ENCODE measurements around the gene RBBP8.

The RBBP8 gene

DNA sequence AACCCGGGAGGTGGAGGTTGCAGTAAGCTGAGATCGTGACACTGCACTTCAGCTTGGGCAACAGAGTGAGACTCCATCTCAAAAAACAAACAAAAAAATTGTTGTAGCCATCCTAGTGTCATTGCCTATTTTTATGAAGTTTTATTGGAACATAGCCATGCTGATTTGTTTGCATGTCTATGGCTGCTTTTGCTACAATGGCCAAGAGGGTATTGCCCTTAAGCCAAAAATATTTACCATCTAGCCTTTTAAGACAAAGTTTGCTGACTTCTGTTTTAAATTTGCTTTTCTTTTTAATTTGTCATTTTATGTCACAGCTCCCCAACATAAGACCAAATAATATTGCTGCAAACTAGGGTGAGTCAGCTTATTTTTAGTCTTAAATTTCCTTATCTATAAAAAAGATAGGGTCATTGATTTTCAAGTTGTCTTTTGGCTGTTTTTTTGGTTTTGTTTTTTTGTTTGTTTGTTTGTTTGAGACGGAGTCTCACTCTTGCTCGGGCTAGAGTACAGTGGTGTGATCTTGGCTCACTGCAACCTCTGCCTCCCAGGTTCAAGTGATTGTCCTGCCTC is 132.2 kb downstream of the RBBP8 start:
- DNase-seq = no peak

GRCh38 chr18:23066060-23066459 is 132.9 kb downstream of the RBBP8 start:
- no peak for DNase-seq

DNA sequence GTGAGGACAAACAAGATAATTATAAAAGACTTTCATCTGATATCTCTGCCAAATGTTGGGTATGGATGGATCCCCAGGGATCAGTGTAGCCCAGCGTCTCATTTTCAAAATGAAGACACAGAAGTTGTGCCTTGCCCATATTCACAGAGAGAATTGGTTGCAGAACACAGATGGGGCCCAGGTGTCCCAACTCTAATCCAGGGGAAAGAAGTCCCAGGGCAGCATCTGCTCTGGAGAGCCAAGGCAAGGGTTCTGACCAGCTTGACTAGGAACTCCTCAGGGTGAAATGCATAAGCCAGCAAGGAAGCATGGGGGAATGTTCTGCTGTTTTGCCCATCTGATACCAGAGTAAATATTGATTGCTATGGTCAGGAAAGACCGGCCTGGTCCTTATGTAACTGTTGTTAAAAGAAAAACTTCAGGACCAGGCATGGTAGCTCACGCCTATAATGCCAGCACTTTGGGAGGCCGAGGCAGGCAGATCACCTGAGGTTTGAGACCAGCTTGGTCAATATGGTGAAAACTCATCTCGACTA is 133.4 kb downstream of the RBBP8 start:
- no peak for DNase-seq

- DNase-seq = no peak
Observed at GRCh38 chr18:23067236-23067635, 134.1 kb downstream of the RBBP8 start.

DNA sequence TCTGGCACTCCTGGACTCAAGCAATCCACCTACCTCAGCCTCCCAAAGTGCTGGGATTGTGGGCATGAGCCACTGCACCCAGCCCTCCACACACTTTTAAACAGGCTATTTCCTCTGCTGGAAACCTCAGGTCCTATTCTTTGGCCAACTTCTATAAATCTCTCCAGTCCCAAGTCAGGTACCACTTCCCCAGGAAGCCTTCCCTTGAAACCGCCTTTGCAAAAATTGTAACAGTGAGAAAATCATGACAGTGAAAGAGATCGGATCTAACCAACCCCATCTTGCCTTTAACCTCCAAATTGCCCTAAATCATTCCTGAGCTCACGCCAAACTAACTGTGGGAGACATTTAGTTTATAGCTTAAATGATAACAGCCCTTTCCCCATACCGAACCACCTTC is 134.9 kb downstream of the RBBP8 start:
- no peak for DNase-seq

GRCh38 chr18:23068570-23069310 is 135.6 kb downstream of the RBBP8 start:
- no peak for DNase-seq

- no peak for DNase-seq
Observed at GRCh38 chr18:23069481-23069880, 136.4 kb downstream of the RBBP8 start.

DNA sequence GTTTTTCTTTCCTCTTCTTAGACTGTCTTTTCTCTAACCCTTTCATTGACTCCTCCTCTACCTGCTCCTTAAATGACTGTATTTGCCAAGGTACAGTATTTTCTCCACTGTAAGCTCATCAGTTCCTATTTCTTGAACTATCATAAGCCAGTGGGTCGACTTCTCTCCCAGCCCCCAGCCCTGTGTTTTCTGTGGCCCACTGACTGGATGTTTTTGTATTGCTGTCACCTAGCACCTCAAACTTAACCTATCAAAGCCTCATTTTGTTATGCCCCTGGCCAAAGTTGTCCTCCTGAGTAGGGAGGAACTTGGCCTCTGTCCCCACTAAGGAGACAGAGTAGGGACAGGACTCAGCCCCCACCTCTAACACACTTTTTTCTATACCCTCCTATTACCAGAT is 136.8 kb downstream of the RBBP8 start:
- DNase-seq = no peak

DNA sequence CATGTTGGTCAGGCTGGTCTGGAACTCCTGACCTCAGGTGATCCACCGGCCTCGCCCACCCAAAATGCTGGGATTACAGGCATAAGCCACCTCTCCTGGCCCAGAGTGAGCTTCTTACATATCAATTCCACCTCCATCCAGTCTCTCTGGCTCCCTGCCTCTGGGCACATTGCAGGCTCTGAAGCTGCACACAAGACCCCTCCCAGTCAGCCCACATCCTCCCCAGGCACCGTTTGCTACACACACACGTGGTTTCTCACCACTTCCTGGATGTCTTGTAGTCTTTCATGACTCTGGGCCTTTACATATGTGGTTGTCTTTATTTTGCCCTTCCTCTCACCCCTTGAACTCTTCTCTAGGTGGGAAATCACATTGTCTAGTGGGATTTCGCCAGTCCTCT is 138.2 kb downstream of the RBBP8 start:
- DNase-seq = no peak

- no peak for DNase-seq
Observed at GRCh38 chr18:23072079-23072478, 139.0 kb downstream of the RBBP8 start.

GRCh38 chr18:23073996-23074606 is 141.0 kb downstream of the RBBP8 start:
- DNase-seq = no peak
